Measurements from ENCODE around the gene COL6A5.

DNA sequence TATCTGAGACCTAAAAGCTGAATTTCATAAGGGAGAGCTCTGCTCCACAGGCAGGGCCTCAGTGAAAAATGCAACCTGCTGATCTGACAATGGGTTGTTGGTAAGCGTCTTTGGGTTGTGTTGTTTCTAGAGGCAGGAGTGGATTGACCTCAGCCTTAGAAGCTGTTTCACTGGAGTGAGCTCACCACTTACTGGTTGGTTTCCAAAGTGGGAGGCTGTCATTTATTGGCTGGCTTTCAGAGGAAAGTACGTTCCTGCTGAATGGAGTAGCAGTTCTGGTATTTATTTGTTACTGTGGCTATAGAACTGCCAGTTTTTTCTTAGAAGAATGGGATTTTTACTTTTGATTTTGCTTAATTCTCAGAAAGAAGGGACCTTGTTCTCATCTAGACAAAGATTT, 29.3 kb upstream of the COL6A5 start:
- no peak for TF ChIP-seq POLR2A (IDR thresholded peaks at IDR 0.05; ENCODE audit: low read depth)
- TF ChIP-seq, protein P1, sequence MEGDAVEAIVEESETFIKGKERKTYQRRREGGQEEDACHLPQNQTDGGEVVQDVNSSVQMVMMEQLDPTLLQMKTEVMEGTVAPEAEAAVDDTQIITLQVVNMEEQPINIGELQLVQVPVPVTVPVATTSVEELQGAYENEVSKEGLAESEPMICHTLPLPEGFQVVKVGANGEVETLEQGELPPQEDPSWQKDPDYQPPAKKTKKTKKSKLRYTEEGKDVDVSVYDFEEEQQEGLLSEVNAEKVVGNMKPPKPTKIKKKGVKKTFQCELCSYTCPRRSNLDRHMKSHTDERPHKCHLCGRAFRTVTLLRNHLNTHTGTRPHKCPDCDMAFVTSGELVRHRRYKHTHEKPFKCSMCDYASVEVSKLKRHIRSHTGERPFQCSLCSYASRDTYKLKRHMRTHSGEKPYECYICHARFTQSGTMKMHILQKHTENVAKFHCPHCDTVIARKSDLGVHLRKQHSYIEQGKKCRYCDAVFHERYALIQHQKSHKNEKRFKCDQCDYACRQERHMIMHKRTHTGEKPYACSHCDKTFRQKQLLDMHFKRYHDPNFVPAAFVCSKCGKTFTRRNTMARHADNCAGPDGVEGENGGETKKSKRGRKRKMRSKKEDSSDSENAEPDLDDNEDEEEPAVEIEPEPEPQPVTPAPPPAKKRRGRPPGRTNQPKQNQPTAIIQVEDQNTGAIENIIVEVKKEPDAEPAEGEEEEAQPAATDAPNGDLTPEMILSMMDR (IDR thresholded peaks at IDR 0.05), result no peak

Measured in esophagus muscularis mucosa (tissue), 3 donors.